ENCODE results near the gene LOC128125822.
A peak's percentile ranks its signal among the peaks of the same experiment; 100 is the strongest.
"Not testable (repeated sequence)": the region's sequence is repeated elsewhere in the genome, so short reads cannot be mapped to it uniquely, and the experiment has no call there.

The LOC128125822 gene

DNA sequence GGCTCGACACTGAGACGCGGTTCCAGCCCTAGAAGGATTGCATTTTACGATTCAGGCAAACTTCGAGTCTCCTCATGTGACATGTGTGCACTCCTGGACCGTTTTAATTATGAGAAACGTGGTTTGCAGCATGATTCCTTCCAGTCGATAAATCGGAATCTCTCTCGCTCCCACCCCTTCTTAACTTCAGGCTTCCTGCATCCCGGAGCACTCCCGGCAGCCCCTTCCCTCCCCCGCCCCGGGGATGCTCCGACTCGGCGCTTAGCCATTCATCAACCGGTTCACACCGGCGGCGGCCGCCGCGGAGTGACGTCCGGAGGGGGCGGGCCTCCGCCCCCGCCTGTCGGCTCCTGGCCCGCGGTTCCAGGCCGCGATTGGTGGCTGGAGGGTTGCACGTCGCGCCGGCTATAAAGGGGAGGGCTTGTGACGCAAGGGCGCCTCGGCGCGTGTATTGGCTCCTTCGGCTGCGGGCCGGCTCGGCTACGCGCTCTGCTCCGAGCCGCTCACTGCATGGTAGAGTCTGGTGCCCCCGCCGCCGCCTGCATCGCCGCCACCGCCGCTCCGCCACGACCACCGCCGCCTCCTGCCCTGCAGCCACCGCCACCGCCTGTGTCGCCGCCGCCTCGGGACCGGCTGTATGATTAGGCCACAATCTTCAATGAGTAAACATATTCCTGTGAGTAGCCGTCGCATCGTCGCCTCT, at the start of gene LOC128125822, which contains the start of gene PTP4A1:
Gene LOC128125822 (plus strand): TSS at position 437 of the 703 bp plus-strand sequence.
Gene PTP4A1 (plus strand): TSS at position 437 of the 703 bp plus-strand sequence. CDS start 4,401 bp downstream, outside the sequence.
- DNase-seq = peak; percentile 99

DNA sequence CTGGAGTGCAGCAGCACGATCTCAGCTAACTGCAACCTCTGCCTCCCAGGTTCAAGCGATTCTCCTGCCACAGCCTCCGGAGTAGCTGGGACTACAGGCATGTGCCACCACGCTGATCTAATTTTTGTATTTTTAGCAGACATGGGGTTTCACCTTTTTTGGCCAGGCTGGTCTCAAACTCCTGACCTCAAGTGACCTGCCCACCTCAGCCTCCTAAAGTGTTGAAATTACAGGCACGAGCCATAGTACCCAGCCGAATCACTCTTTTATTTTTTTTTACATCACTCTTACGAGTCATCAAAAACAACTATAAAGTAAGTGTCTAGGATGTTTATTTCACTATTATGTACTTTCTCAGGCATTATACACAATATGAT, 49.4 kb upstream of the LOC128125822 start:
- not testable (repeated sequence) for DNase-seq

DNA sequence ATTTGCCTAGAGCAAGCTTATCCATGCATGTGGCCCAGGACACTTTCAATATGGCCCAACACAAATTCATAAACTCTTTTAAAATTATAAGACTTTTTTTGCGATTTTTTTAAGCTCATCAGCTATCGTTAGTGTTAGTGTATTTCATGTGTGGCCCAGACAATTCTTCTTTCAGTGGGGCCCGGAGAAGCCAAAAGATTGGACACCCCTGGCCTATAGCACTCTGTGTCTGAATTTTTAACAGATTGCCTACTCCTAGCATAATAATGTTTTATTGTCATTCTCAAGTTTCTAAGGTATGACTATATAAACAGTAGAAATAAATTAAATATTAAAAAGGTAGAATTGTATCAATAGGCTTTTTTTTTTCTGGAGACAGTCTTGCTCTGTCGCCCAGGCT, 48.6 kb upstream of the LOC128125822 start:
- DNase-seq = no peak

DNA sequence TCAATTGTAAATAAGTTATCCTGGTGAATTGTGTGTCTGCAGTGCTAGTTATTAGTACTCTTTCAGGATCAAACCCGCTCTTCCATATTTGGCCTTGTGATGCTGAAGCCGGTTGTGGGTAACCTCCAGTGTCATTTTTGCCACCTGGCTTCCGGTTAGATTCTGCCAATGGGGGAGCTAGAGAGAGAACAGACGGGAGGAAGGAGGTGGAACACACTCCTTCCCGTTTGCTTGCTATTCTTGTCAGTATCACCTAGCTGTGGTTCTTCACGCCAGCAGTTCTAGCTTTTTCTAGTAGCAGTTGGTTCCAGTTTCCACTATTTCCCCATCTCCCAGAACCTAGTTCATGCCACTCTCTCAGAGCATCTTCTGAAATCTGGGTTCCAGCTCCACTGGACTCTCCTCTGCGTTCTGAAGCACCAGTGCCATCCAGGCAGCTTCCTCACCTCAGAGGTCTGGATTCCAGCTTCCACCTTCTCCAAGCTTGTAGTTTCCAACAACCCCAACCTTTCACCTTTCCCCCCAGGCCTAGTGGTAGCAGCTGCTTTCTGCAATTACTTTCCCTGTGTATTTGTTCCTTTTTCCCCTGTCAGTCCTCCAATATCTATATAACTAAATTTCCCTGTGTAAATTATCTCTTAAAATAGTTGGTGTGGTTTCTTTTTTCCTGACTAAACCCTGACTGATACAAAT, 46.9 kb upstream of the LOC128125822 start:
- DNase-seq = no peak

DNA sequence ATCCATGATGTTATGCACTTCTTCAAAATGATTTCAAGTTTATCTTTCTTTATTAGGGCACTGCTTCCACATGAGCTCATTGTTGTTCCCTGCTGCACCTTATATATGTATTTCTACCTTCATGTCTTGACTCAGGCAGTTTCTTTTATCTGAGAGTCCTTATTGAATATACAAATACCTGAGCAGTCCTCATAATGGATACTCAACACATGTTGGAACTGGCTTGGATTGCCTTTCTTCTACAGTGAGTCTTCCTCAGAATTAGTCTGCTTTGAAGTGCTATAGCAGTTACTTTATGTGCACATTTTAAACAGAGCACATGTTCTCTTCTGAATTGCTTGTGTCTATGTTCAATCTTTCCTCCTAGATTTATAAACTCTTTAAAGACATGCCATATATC, 45.3 kb upstream of the LOC128125822 start:
- DNase-seq = no peak

DNA sequence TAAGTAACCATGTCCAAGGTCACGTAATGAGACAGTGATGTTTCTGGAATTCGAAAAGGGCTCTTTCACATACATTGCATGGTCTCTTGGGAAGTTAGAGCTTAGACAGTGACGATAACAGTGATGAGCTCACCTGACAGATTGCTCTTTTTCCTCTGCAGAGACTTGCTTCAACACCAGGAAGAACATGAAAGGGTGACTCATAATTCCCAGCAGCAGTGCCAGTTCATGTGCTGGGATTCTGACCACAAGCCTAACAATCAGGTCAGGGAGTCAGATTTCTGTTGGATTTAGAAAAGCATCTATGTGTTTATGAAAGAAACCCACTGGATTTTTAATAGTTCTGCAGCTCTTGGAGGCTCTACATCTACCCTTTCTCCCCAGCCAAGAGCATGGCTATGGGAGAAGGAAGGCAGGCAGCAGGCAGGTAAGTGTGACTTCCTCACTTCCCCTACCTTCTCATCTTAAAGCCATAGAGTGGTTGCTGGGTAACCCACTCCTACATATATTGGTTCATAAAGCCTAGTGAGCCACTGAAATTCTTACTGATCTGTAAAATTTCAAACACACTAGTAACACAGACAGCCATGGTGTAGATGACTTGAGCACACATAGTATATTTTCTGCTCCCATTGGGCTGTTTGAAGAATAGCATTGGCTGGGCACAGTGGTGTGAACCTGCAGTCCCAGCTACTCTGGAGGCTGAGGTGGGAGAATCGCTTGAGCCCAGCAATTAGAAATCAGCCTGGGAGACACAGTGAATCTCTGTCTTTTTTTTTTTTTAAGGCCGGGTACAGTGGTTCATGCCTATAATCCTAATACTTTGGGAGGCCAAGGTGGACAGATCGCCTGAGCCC, 44.4 kb upstream of the LOC128125822 start:
- DNase-seq = peak; percentile 22

DNA sequence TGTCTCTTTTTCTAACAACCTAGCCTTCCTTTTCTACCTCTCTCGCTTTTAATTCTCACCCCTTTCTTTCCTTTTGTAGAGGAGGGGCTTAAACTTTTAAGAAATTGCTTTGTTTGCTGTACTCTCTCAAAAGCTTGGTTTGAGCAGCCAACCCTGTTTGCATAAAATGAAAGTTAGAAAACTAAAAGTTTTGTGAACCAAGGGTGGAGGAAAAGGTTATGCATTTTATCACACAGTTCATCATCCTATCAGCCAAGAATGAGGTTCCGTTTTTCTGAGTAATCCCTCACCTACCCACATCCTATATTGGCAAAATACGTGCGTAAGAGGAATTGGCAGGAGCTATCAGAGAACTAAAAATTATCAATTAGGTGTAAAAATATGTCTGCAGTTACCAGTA, 42.8 kb upstream of the LOC128125822 start:
- DNase-seq = no peak

DNA sequence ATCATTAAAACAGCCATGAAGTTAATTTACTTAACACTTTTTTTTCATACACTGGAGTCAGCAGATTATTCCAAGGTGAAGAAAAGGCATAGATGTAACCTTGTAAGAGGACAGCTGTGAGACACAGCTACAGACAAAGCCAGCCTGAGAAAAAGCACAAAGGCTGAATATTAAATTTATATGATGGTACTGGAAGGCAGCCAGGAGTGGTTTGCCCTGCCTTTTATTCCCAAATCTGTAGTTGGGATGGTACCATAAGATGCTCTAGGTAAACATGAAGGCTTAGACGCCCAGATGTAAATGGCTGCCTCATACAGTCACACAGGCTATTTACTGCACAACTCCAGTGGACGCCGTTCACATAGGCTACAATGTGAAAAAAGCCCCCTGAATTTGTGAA, 42.1 kb upstream of the LOC128125822 start:
- no peak for DNase-seq

DNA sequence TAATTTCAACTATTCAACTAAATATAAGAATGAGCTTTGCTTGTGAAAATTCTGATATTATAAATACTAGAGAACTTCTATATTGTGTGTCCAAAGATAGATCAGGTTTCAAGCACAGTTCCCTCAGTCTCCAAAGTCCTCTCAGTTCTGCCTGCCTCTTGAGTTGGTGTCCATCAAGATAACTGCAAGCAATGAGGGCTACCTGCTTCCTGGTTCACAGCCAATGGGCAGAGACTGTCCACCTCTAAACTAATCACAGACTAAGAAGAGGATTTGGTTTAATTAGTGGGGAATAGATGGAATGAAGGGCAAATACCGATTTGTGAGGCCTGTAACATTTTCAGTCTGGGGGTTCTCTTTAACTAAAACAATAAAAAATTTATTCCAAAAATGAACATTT, 41.3 kb upstream of the LOC128125822 start:
- DNase-seq = no peak

DNA sequence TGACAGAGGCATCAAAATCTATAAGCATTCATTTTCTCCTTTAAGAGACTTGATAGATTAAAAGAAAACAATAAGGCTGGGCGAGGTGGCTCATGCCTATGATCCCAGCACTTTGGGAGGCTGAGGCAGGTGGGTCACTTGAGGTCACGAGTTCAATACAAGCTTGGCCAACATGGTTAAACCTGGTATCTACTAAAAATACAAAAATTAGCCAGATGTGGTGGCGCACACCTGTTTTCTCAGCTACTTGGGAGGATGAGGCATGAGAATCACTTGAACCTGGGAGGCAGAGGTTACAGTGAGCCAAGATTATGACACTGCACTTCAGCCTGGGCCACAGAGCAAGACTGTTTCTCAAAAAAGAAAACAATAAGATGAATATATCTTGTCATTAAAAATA, 39.3 kb upstream of the LOC128125822 start:
- no peak for DNase-seq

DNA sequence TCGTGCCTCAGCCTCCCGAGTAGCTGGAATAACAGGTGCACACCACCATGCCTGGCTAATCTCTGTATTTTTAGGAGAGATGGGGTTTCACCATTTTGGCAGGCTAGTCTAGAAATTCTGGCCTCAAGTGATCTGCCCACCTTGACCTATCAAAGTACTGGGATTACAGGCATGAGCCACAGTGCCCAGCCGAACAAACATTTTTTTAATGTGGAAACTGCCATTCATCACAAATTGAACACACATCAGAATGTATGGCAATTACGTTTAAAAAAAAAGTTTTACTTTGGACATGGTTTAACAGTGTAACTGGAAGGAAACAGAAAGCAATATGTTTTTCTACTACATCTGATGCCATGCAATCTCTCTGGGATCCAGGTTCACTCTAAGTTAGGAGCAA, 38.3 kb upstream of the LOC128125822 start:
- DNase-seq = no peak

DNA sequence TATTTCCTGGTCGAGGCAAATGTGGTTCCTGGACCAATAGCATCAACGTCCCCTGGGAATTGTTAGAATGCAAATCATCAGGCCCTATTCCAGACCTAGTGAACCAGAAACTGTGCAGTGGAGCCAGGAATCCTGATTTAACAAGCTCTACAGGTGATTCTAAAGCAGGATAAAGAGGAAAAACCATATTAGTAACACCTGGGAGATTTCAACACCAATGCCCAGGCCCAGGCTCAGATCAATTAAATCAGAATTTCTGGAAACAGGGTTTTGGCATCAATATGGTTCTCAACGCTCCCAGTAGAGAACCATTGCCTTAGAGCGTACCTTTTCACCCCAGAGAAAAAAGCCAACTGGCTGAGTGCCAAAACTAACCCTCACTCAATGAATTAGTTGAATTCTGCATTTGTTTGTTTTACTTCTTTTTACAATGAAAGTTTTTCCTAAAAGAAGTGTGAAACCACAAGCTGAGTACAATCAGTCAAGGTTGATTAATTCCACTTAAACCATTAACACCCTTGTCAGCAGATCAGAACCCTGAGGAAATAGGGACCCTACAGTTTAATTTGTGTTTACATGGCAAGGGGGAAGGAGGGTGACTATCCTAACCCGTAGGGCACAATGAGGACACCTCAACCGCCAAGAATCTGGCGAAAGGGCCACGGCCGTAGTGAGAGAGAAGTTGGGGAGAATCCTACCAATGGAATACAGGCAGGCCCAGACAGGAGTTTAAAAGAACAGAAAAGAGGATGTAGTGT, 34.9 kb upstream of the LOC128125822 start:
- DNase-seq = no peak

DNA sequence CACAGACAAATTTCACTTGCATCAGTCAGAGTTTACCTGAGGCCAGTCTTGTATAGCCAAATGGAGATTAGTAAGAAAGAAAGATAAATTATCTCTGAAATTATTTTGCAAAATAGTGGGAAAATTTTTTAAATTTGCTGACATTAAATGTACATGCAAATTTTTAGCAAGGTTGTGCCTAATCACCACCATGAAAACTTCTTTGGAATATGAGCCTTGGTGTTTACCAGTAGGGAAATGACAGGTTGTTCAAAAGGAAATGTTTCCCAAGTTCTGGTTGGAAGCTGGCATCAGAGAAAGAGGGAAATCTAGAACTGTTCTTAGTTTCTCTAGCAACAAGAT, 34.4 kb upstream of the LOC128125822 start:
- DNase-seq = no peak

DNA sequence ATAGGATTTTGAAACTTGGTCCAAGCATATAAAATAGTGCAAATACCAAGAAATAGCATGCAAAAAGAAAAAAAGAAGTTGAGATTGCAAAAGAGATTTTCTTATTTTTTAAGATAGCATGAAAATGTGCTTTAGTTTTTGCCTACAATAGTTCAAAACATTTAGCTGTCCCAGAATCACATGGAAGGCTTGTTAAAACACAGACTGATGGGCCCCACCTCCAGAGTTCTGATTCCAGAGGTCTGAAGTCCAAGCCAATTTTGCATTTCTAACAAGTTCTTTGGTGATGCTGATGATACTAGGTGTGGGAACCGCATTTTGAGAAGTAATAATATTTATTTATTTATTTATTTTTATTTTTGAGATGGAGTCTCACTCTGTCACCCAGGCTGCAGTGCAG, 33.7 kb upstream of the LOC128125822 start:
- no peak for DNase-seq

DNA sequence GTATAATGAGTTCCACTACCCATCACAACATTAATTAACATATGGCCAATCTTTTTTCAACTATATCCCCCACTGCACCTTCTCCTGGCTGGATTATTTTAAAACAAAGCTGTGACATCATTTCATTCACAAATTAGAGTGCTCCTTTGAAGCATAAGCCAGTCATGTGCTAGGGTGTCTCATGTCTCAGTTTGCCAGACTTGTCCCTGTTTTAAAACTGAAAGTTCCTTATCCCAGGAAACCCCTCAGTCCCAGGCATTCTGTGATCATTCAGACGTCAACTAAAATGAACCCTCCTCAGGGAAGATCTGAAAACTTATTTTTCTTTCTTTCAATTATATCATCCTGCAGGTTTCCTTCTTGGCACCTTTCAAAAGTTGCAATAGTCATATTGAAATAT, 29.3 kb upstream of the LOC128125822 start:
- DNase-seq = no peak

DNA sequence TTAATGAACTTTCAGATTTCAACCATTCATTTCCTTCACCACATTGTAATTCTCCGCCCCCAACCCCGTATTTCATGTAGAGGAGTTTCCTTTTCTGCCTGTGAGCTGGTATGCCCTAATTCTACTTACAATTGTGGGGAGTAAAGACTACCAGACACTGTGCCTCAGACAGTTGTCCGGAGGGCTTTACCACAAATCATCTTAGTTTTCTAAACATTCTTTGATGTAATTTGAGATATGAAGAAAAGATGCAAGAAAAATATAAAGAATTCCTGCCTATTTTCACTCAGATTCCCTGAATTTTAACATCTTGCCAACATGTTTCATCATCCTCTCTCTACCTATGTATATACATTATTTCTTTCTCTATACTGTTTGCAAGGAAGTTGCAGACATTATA, 28.3 kb upstream of the LOC128125822 start:
- no peak for DNase-seq

DNA sequence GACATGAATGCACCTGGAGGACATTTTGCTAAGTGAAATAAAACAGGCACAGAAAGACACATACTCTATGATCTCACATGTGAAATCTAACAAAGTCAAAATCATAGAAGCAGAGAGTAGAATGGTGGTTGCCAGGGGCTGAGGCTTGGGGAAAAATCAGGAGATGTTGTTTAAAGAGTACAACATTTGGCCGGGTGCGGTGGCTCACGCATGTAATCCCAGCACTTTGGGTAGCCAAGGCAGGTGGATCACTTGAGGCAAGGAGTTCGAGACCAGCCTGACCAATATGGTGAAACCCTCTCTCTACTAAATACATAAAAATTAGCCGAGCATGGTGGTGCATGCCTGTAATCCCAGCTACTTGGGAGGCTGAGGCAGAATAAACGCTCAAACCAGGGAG, 26.0 kb upstream of the LOC128125822 start:
- DNase-seq = no peak

DNA sequence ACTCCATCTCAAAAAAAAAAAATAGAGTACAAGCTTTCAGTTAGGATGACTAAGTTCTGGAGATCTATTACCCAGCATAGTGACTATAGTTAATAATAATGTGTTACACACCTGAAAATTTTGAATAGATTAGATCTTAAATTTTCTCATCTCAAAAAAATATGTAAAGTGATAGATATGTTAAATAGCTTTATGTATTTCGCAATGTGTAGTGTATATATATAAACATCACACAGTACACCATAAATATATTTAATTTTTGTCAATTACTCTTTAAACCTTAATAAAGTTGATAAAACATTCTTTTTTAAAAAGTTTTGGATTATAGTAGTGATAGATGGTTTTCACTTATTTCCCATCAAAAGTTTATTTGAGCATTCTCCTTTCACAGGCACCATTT, 25.6 kb upstream of the LOC128125822 start:
- no peak for DNase-seq

DNA sequence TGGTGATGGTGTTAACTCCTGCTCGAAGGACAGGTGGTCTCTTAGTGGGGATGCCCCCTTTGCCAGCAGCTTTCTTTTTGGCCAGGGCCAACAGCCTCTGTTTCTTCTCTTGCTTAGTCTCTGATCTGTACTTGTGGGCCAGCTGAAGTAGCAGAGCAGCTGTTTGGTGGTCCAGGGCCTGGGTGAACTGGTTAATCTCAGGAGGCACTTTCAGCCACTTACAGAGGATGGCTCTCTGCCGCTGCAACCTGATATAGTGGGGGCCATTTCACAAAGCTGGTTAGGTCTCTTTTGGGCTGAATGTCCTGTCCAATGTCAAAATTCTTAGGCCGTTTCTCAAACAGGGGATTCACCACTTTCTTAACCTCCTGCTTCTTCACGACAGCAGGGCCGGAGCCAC, 23.2 kb upstream of the LOC128125822 start:
- DNase-seq = no peak

DNA sequence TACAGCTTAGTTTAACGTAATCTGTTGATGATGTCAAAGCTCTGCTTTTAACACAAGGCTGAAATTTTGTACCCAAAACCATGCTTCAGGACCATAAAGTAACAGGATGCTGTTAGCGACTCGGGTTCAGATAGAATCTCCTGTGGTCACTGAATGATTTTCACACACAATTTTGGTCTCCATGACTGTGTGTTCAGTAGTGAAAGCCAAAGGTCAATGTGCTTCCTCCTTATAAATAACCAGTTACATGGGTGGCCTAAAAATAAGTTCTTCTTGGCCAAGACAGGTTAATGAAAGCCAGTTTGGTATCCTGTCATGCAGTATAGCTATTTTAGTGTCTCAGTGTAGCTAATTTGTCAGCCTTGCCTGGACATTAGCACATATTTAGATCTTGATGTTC, 19.1 kb upstream of the LOC128125822 start:
- no peak for DNase-seq

DNA sequence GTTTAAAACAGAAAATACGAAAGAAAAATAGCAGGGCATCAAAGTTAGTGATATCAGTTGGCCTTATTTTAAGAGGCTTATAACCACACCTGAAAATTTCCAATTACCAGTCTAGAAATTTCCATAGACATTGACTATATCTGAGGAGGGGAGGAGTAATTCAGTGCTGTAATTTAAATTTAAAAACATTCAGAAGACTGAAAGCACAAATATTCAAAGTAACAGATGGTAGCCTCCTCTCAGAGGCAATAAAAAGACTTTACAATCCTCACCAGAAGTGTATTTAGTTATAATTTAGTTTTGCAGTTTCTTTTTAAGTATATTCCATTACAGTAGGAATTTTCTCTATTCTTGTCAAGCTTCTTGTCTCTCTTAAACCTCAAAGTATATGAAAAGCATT, 18.4 kb upstream of the LOC128125822 start:
- no peak for DNase-seq

DNA sequence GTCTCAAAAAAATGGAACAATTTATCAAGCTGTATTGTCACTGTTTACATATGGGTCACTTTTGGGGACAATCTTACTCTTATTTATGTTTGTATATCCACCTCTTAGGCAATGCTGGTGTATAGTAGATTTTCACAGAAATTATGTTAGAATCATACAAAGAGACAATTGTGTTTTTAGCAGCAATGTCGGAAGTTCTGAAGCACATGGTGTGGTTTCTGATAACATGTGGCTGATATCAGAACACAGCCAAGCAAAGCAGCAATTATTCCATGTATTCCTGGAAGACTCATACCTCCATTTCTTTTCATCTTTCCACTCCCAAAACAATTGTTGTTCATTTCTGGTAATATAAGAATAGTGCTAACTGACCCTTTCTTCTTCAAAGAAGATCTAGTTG, 17.5 kb upstream of the LOC128125822 start:
- no peak for DNase-seq
